GM12878 (cell line): ENCODE measurements around the gene FSD1L. TPM values are rescaled to one million over a fixed set of nuclear protein-coding genes. Genes with fewer than 3 reads are reported as not detected.

Experiments used
- CHD4 ChIP-seq: fragments of 200-600 bp; sonication (generic); IDR thresholded peaks from 2 replicates; pipeline ENCODE4 v1.6.1; 2016; ENCODE audit warnings: mild to moderate bottlenecking
- GATAD2B ChIP-seq: fragments of 450-650 bp; conservative IDR thresholded peaks from 2 replicates; pipeline ENCODE4 v1.6.1; 2017; ENCODE audit warnings: low read depth, mild to moderate bottlenecking, moderate library complexity
- HDAC2 ChIP-seq: fragments of 200-600 bp; sonication (generic); IDR thresholded peaks from 2 replicates; pipeline ENCODE4 v1.6.1; 2017
- HDGF ChIP-seq: fragments of 450-650 bp; IDR thresholded peaks from 2 replicates; pipeline ENCODE4 v1.6.1; 2016; ENCODE audit warnings: antibody characterized with exemption
- POU2F2 ChIP-seq: IDR thresholded peaks from 3 replicates; pipeline ENCODE4 v1.6.1; 2011; ENCODE audit warnings: low read depth, mild to moderate bottlenecking, low read length, borderline replicate concordance
- SMARCA5 ChIP-seq: fragments of 450-650 bp; IDR thresholded peaks from 2 replicates; pipeline ENCODE4 v1.6.1; 2017; ENCODE audit warnings: mild to moderate bottlenecking
- SUPT20H ChIP-seq: IDR thresholded peaks from 2 replicates; pipeline ENCODE4 v1.6.1; 2011; ENCODE audit warnings: low read depth, mild to moderate bottlenecking, low read length, moderate library complexity, borderline replicate concordance; ENCODE audit not compliant: control insufficient read depth
- TCF7 ChIP-seq: IDR thresholded peaks from 2 replicates; pipeline ENCODE4 v1.6.1; 2014; ENCODE audit warnings: antibody characterized with exemption, borderline replicate concordance
- ZBED1 ChIP-seq: IDR thresholded peaks from 2 replicates; pipeline ENCODE4 v1.6.1; 2016; ENCODE audit warnings: borderline replicate concordance
- ZNF274 ChIP-seq: IDR thresholded peaks from one replicate; pipeline ENCODE4 v1.8.0; 2011; ENCODE audit not compliant: insufficient read length, insufficient read depth
- polyA plus RNA-seq, 11 experiments: library from polyadenylated mRNA; depleted of rRNA in 4 of 11; unstranded in 6 of 11; stranded (reverse) in 5 of 11; fragments of >200 nt; fragmentation: Nextera tagmentation in 4 of 11; fragmentation: Illumina TruSeq in 1 of 11; extraction: Ambion mirVana in 4 of 11; extraction: Trizol in 1 of 11; gene quantifications; 1 replicate in 1 of 11; 2 replicates in 10 of 11; pipeline versions ENCODE4 v1.2.1 to v1.2.3, GENCODE V29; 2011 to 2016; ENCODE audit warnings: inconsistent platforms in 2 of 11, missing spikeins in 2 of 11, low read depth in 1 of 11
- total RNA-seq, 4 experiments: library from RNA; depleted of rRNA in 3 of 4; stranded (reverse); fragments of >200 nt in 3 of 4; fragmentation: Illumina TruSeq in 1 of 4; extraction: Trizol in 1 of 4; gene quantifications; 2 replicates each; pipeline versions ENCODE4 v1.2.1 to v1.2.3, GENCODE V29; 2013 to 2021
- TF ChIP-seq, protein P1 (sequence below), 3 experiments: IDR thresholded peaks in 2 of 3; conservative IDR thresholded peaks in 1 of 3; 2 replicates each; pipeline ENCODE4 v1.5.1; 2011; ENCODE audit warnings: low read depth in 3 of 3, low read length in 3 of 3, mild to moderate bottlenecking in 3 of 3, control low read depth in 2 of 3, moderate library complexity in 2 of 3, inconsistent platforms in 1 of 3, mixed read lengths in 1 of 3; ENCODE audit not compliant: control insufficient read depth in 2 of 3, insufficient read depth in 1 of 3; ENCODE audit errors: extremely low read depth in 1 of 3
- TF ChIP-seq, protein P2 (sequence below): fragments of 450-650 bp; formaldehyde crosslinking; IDR thresholded peaks from 2 replicates; pipeline ENCODE4 v1.4.0; 2020; ENCODE audit warnings: mild to moderate bottlenecking, moderate library complexity
- TF ChIP-seq, protein P3 (sequence below): fragments of 450-650 bp; IDR thresholded peaks from 2 replicates; pipeline ENCODE4 v1.6.1; 2017; ENCODE audit warnings: mild to moderate bottlenecking, moderate library complexity
- TF ChIP-seq, protein P4 (sequence below): fragments of 450-650 bp; IDR thresholded peaks from 2 replicates; pipeline ENCODE4 v1.6.1; 2014; ENCODE audit warnings: mild to moderate bottlenecking
- TF ChIP-seq, protein P5 (sequence below): IDR thresholded peaks from 2 replicates; pipeline ENCODE4 v1.6.1; 2012; ENCODE audit warnings: low read length, inconsistent platforms
- TF ChIP-seq, protein P6 (sequence below): IDR thresholded peaks from 2 replicates; pipeline ENCODE4 v1.6.1; 2011; ENCODE audit warnings: mild to moderate bottlenecking, low read depth, low read length, moderate library complexity; ENCODE audit not compliant: insufficient replicate concordance

Gene FSD1L
- total and polyA plus RNA-seq, 10 of the 15 experiments (the other 5 are each of a cell fraction or from before 2014, with no cell fraction given): 11.9 to 52.4 (median 17.0) TPM

DNA sequence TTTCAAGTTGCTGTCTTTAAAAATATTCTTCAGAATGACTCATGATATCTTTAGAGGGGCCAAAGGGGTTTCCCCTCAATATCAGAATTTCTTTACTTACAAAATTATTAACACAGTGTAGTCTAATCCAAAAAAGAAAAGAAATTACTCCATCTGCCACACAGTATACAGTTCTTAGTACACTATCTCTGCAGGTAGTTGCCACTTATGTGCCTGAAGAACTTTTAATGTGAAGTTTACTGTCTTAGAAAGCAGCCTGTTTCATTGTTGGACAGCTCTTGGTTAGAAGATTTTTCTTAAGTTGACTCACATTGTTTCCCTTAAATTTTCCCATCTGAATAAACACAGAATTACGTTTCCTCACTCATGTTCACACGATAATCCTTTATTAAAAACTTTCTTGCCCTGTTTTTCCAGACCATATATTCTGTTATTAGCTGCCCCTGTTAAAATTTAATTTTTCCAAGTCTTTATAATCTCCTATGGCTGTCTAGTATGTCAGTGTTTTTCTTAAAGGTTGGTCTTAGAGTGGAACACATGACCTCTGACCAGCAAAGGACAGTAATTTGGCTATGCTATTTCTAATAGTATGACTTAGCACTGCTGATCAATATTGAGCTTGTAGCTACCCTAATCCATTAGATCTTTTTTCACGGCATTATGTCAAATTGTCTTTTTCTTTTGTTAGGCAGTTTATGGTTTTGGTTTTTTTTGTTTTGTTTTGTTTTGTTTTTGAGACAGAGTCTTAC is 88.3 kb downstream of the FSD1L start (continued):
- TF ChIP-seq, protein P1, sequence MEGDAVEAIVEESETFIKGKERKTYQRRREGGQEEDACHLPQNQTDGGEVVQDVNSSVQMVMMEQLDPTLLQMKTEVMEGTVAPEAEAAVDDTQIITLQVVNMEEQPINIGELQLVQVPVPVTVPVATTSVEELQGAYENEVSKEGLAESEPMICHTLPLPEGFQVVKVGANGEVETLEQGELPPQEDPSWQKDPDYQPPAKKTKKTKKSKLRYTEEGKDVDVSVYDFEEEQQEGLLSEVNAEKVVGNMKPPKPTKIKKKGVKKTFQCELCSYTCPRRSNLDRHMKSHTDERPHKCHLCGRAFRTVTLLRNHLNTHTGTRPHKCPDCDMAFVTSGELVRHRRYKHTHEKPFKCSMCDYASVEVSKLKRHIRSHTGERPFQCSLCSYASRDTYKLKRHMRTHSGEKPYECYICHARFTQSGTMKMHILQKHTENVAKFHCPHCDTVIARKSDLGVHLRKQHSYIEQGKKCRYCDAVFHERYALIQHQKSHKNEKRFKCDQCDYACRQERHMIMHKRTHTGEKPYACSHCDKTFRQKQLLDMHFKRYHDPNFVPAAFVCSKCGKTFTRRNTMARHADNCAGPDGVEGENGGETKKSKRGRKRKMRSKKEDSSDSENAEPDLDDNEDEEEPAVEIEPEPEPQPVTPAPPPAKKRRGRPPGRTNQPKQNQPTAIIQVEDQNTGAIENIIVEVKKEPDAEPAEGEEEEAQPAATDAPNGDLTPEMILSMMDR (IDR thresholded peaks at IDR 0.05 in 2 of 3, conservative IDR thresholded peaks at IDR 0.05 in 1 of 3; ENCODE audit: control insufficient read depth in 2 of 3, extremely low read depth in 1 of 3, insufficient read depth in 1 of 3, low read depth in 3 of 3, low read length in 3 of 3): no peak
- TF ChIP-seq HDAC2 (no peak), CHD4 (no peak), HDGF (no peak; the same call in 1 of the 2 replicates), TCF7 (peak; percentile 85), SUPT20H (no peak), ZBED1 (no peak), POU2F2 (no peak), ZNF274 (no peak), SMARCA5 (no peak), GATAD2B (no peak)
- TF ChIP-seq, protein P2, sequence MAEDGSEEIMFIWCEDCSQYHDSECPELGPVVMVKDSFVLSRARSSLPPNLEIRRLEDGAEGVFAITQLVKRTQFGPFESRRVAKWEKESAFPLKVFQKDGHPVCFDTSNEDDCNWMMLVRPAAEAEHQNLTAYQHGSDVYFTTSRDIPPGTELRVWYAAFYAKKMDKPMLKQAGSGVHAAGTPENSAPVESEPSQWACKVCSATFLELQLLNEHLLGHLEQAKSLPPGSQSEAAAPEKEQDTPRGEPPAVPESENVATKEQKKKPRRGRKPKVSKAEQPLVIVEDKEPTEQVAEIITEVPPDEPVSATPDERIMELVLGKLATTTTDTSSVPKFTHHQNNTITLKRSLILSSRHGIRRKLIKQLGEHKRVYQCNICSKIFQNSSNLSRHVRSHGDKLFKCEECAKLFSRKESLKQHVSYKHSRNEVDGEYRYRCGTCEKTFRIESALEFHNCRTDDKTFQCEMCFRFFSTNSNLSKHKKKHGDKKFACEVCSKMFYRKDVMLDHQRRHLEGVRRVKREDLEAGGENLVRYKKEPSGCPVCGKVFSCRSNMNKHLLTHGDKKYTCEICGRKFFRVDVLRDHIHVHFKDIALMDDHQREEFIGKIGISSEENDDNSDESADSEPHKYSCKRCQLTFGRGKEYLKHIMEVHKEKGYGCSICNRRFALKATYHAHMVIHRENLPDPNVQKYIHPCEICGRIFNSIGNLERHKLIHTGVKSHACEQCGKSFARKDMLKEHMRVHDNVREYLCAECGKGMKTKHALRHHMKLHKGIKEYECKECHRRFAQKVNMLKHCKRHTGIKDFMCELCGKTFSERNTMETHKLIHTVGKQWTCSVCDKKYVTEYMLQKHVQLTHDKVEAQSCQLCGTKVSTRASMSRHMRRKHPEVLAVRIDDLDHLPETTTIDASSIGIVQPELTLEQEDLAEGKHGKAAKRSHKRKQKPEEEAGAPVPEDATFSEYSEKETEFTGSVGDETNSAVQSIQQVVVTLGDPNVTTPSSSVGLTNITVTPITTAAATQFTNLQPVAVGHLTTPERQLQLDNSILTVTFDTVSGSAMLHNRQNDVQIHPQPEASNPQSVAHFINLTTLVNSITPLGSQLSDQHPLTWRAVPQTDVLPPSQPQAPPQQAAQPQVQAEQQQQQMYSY (CRISPR knock-in tag): no peak
- TF ChIP-seq, protein P3, sequence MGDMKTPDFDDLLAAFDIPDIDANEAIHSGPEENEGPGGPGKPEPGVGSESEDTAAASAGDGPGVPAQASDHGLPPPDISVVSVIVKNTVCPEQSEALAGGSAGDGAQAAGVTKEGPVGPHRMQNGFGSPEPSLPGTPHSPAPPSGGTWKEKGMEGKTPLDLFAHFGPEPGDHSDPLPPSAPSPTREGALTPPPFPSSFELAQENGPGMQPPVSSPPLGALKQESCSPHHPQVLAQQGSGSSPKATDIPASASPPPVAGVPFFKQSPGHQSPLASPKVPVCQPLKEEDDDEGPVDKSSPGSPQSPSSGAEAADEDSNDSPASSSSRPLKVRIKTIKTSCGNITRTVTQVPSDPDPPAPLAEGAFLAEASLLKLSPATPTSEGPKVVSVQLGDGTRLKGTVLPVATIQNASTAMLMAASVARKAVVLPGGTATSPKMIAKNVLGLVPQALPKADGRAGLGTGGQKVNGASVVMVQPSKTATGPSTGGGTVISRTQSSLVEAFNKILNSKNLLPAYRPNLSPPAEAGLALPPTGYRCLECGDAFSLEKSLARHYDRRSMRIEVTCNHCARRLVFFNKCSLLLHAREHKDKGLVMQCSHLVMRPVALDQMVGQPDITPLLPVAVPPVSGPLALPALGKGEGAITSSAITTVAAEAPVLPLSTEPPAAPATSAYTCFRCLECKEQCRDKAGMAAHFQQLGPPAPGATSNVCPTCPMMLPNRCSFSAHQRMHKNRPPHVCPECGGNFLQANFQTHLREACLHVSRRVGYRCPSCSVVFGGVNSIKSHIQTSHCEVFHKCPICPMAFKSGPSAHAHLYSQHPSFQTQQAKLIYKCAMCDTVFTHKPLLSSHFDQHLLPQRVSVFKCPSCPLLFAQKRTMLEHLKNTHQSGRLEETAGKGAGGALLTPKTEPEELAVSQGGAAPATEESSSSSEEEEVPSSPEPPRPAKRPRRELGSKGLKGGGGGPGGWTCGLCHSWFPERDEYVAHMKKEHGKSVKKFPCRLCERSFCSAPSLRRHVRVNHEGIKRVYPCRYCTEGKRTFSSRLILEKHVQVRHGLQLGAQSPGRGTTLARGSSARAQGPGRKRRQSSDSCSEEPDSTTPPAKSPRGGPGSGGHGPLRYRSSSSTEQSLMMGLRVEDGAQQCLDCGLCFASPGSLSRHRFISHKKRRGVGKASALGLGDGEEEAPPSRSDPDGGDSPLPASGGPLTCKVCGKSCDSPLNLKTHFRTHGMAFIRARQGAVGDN: peak; percentile 25; the same call in 1 of the 2 replicates
- TF ChIP-seq, protein P4, sequence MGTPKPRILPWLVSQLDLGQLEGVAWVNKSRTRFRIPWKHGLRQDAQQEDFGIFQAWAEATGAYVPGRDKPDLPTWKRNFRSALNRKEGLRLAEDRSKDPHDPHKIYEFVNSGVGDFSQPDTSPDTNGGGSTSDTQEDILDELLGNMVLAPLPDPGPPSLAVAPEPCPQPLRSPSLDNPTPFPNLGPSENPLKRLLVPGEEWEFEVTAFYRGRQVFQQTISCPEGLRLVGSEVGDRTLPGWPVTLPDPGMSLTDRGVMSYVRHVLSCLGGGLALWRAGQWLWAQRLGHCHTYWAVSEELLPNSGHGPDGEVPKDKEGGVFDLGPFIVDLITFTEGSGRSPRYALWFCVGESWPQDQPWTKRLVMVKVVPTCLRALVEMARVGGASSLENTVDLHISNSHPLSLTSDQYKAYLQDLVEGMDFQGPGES: no peak
- TF ChIP-seq, protein P5, sequence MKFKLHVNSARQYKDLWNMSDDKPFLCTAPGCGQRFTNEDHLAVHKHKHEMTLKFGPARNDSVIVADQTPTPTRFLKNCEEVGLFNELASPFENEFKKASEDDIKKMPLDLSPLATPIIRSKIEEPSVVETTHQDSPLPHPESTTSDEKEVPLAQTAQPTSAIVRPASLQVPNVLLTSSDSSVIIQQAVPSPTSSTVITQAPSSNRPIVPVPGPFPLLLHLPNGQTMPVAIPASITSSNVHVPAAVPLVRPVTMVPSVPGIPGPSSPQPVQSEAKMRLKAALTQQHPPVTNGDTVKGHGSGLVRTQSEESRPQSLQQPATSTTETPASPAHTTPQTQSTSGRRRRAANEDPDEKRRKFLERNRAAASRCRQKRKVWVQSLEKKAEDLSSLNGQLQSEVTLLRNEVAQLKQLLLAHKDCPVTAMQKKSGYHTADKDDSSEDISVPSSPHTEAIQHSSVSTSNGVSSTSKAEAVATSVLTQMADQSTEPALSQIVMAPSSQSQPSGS: no peak
- TF ChIP-seq, protein P6, sequence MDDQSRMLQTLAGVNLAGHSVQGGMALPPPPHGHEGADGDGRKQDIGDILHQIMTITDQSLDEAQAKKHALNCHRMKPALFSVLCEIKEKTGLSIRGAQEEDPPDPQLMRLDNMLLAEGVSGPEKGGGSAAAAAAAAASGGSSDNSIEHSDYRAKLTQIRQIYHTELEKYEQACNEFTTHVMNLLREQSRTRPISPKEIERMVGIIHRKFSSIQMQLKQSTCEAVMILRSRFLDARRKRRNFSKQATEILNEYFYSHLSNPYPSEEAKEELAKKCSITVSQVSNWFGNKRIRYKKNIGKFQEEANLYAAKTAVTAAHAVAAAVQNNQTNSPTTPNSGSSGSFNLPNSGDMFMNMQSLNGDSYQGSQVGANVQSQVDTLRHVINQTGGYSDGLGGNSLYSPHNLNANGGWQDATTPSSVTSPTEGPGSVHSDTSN: no peak
